SK-N-SH treated with all-trans-retinoic acid at 6 μM for 48 hours (cell line): Measurements from ENCODE around the gene FLII.

Experiments used
- ATAC-seq: fragments of 200-7000 bp; cut with Tn5 transposase; 3 replicates; pipeline ENCODE4 v1.9.1; 2020; ENCODE audit warnings: mild to moderate bottlenecking, moderate library complexity
- ARNTL ChIP-seq: fragments of 450-650 bp; formaldehyde crosslinking; IDR thresholded peaks from 2 replicates; pipeline ENCODE4 v1.5.0; 2020; ENCODE audit warnings: low read depth, mild to moderate bottlenecking, moderate library complexity, borderline replicate concordance
- BACH2 ChIP-seq: fragments of 250-450 bp; sonication (Bioruptor Pico); IDR thresholded peaks from 2 replicates; pipeline ENCODE4 v1.9.0; 2021; ENCODE audit warnings: mild to moderate bottlenecking, borderline replicate concordance
- CSDC2 ChIP-seq: fragments of 250-450 bp; sonication (Bioruptor Pico); IDR thresholded peaks from 2 replicates; pipeline ENCODE4 v1.5.0; 2020; ENCODE audit warnings: mild to moderate bottlenecking, moderate library complexity
- ESRRG ChIP-seq: fragments of 250-450 bp; sonication (Bioruptor Pico); IDR thresholded peaks from 2 replicates; pipeline ENCODE4 v1.6.1; 2021; ENCODE audit warnings: mild to moderate bottlenecking
- GLIS3 ChIP-seq: fragments of 250-450 bp; sonication (Bioruptor Pico); IDR thresholded peaks from 2 replicates; pipeline ENCODE4 v1.5.0; 2020; ENCODE audit warnings: mild to moderate bottlenecking, moderate library complexity
- OSR1 ChIP-seq: fragments of 250-450 bp; sonication (Bioruptor Pico); IDR thresholded peaks from 2 replicates; pipeline ENCODE4 v1.8.0; 2022; ENCODE audit warnings: moderate library complexity, mild to moderate bottlenecking, inconsistent platforms
- PATZ1 ChIP-seq: fragments of 250-450 bp; sonication (Bioruptor Pico); IDR thresholded peaks from 2 replicates; pipeline ENCODE4 v1.8.0; 2020; ENCODE audit warnings: mild to moderate bottlenecking, moderate library complexity, borderline replicate concordance
- POU6F1 ChIP-seq: fragments of 250-450 bp; sonication (Bioruptor Pico); IDR thresholded peaks from 2 replicates; pipeline ENCODE4 v1.8.0; 2021; ENCODE audit warnings: low read depth, mild to moderate bottlenecking, moderate library complexity, borderline replicate concordance
- RARB ChIP-seq: fragments of 250-450 bp; sonication (Bioruptor Pico); IDR thresholded peaks from 2 replicates; pipeline ENCODE4 v1.8.0; 2021; ENCODE audit warnings: mild to moderate bottlenecking, moderate library complexity
- SNAI2 ChIP-seq: fragments of 250-450 bp; sonication (Bioruptor Pico); IDR thresholded peaks from 2 replicates; pipeline ENCODE4 v1.5.0; 2020; ENCODE audit warnings: mild to moderate bottlenecking, moderate library complexity
- TCF4 ChIP-seq: fragments of 250-450 bp; sonication (Bioruptor Pico); IDR thresholded peaks from 2 replicates; pipeline ENCODE4 v1.8.0; 2021; ENCODE audit warnings: mild to moderate bottlenecking, moderate library complexity, borderline replicate concordance
- TOX ChIP-seq: fragments of 250-450 bp; sonication (Bioruptor Pico); IDR thresholded peaks from 2 replicates; pipeline ENCODE4 v1.8.0; 2021; ENCODE audit warnings: mild to moderate bottlenecking, moderate library complexity, borderline replicate concordance
- TSHZ2 ChIP-seq: fragments of 250-450 bp; sonication (Bioruptor Pico); IDR thresholded peaks from 2 replicates; pipeline ENCODE4 v1.5.0; 2020; ENCODE audit warnings: mild to moderate bottlenecking, moderate library complexity
- ZC3H10 ChIP-seq: fragments of 250-450 bp; sonication (Bioruptor Pico); IDR thresholded peaks from 2 replicates; pipeline ENCODE4 v1.5.1; 2021; ENCODE audit warnings: mild to moderate bottlenecking, moderate library complexity
- ZFP3 ChIP-seq: fragments of 250-450 bp; sonication (Bioruptor Pico); IDR thresholded peaks from 2 replicates; pipeline ENCODE4 v1.5.0; 2020; ENCODE audit warnings: mild to moderate bottlenecking, moderate library complexity
- ZFP30 ChIP-seq: fragments of 450-650 bp; formaldehyde crosslinking; IDR thresholded peaks from 2 replicates; pipeline ENCODE4 v1.5.0; 2022; ENCODE audit warnings: mild to moderate bottlenecking, moderate library complexity
- ZNF565 ChIP-seq: fragments of 450-650 bp; formaldehyde crosslinking; conservative IDR thresholded peaks from 2 replicates; pipeline ENCODE4 v1.5.0; 2020; ENCODE audit warnings: low read depth, mild to moderate bottlenecking, moderate library complexity
- ZNF70 ChIP-seq: fragments of 450-650 bp; formaldehyde crosslinking; IDR thresholded peaks from 2 replicates; pipeline ENCODE4 v1.5.0; 2020; ENCODE audit warnings: mild to moderate bottlenecking, moderate library complexity
- ZNF8 ChIP-seq: fragments of 450-650 bp; formaldehyde crosslinking; IDR thresholded peaks from 2 replicates; pipeline ENCODE4 v1.5.0; 2020; ENCODE audit warnings: mild to moderate bottlenecking, moderate library complexity

FLII gene

GRCh38 chr17:18256351-18256750, 2.2 kb downstream of the FLII start:
- ATAC-seq: no peak
- TF ChIP-seq PATZ1 (CRISPR knock-in tag) (no peak), RARB (no peak), CSDC2 (CRISPR knock-in tag) (no peak), ZNF565 (CRISPR knock-in tag) (no peak), ESRRG (CRISPR knock-in tag) (no peak), ZC3H10 (CRISPR knock-in tag) (no peak), ZNF70 (CRISPR knock-in tag) (no peak), ZNF8 (CRISPR knock-in tag) (no peak), TSHZ2 (CRISPR knock-in tag) (no peak), ZFP30 (no peak), ZFP3 (CRISPR knock-in tag) (no peak), POU6F1 (no peak), OSR1 (CRISPR knock-in tag) (no peak), ARNTL (CRISPR knock-in tag) (no peak), GLIS3 (CRISPR knock-in tag) (no peak), SNAI2 (no peak)

- no peak for ATAC-seq
- TF ChIP-seq TSHZ2 (CRISPR knock-in tag) (no peak), ZFP3 (CRISPR knock-in tag) (peak; percentile 99)
Observed at GRCh38 chr17:18254888-18255649, 3.5 kb downstream of the FLII start.

GRCh38 chr17:18253947-18254821, 4.4 kb downstream of the FLII start:
- ATAC-seq: no peak
- TF ChIP-seq BACH2 (CRISPR knock-in tag) (no peak), ZC3H10 (CRISPR knock-in tag) (no peak), ESRRG (CRISPR knock-in tag) (no peak), PATZ1 (CRISPR knock-in tag) (no peak), SNAI2 (no peak), GLIS3 (CRISPR knock-in tag) (no peak), TOX (CRISPR knock-in tag) (no peak), POU6F1 (no peak), ZNF8 (CRISPR knock-in tag) (no peak), TSHZ2 (CRISPR knock-in tag) (no peak), RARB (no peak), TCF4 (CRISPR knock-in tag) (no peak)
